ENCODE results near the gene CISH.
A peak's percentile ranks its signal among the peaks of the same experiment; 100 is the strongest.

The CISH gene

DNA sequence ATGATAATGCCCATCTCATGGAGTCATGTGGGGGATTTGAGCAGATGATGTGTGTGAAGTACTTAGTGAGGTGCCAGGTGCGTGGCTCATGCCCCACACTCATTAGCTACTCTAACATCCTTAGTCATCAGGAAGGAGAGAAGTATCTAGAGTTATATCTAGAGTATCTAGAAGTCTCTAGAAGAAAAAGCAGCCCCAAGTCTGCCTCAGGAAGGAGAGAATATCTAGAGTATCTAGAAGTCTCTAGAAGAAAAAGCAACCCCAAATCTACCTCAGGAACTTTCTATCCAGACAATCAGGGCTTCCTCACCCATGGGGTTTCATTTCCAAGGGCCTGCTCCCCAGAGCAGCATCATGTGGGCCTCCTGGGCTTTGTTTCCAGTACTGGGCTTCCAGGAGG is 38.4 kb upstream of the CISH start:
- TF ChIP-seq, protein P1, sequence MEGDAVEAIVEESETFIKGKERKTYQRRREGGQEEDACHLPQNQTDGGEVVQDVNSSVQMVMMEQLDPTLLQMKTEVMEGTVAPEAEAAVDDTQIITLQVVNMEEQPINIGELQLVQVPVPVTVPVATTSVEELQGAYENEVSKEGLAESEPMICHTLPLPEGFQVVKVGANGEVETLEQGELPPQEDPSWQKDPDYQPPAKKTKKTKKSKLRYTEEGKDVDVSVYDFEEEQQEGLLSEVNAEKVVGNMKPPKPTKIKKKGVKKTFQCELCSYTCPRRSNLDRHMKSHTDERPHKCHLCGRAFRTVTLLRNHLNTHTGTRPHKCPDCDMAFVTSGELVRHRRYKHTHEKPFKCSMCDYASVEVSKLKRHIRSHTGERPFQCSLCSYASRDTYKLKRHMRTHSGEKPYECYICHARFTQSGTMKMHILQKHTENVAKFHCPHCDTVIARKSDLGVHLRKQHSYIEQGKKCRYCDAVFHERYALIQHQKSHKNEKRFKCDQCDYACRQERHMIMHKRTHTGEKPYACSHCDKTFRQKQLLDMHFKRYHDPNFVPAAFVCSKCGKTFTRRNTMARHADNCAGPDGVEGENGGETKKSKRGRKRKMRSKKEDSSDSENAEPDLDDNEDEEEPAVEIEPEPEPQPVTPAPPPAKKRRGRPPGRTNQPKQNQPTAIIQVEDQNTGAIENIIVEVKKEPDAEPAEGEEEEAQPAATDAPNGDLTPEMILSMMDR (IDR thresholded peaks at IDR 0.05; ENCODE audit: low read depth, low read length), result no peak
- H3K4me3 ChIP-seq (replicated peaks in 1 of 2; ENCODE audit: low read depth in 2 of 2, low read length in 2 of 2), result no peak overlapping the region
- no peak for DNase-seq (ENCODE audit: low read depth in 2 of 2)

DNA sequence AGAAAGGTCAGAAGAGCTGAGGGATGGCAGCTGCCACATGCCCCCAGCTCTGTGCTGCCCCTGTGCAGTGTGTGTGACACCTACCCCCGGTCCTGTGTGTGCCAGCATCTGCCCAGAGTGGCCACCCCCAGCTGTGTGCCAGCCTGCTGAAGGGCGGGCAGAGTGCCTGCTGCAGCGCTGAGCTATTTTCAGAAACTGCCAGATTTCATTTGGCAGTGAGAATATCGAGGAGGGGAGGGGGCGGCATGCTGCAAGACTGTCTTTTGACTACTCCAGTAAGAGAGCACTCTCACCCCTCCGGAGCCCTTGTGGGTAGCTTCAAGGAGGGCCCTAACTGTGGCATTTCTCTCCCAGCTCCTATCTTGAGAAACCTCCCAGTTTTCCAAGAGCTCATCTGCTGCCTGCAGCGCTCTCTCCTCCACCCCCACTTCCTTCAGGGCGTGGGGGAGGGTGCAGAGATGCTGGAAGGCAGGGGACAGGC is 37.9 kb upstream of the CISH start:
- TF ChIP-seq, protein P1 (IDR thresholded peaks at IDR 0.05; ENCODE audit: low read depth, low read length), result no peak
- H3K4me3 ChIP-seq (replicated peaks in 1 of 2; ENCODE audit: low read depth in 2 of 2, low read length in 2 of 2), result no peak overlapping the region
- peak in 1 of 2 donors; percentile 22 for DNase-seq (ENCODE audit: low read depth in 2 of 2)

DNA sequence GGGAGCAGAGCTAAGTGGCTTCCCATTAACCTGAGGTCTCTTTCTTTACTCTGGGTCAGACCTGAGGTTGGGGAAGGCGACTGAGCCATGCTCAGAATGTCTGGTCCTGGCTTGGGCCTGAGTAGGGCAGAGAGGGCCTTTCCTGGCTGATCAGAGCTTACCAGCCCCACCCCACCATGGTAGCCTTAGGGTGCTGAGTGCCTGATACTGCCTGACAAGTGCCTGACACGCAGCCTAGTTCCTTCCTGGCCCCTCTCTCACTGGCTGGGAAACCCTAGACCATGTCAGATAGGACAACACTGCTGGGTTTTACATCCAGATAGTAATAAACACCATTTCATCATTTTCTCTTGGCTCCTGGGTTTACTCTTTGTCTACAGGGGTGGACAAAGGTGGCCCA is 37.4 kb upstream of the CISH start:
- TF ChIP-seq, protein P1 (IDR thresholded peaks at IDR 0.05; ENCODE audit: low read depth, low read length), result no peak
- no peak overlapping the region for H3K4me3 ChIP-seq (replicated peaks in 1 of 2; ENCODE audit: low read depth in 2 of 2, low read length in 2 of 2)
- no peak for DNase-seq (ENCODE audit: low read depth in 2 of 2)

DNA sequence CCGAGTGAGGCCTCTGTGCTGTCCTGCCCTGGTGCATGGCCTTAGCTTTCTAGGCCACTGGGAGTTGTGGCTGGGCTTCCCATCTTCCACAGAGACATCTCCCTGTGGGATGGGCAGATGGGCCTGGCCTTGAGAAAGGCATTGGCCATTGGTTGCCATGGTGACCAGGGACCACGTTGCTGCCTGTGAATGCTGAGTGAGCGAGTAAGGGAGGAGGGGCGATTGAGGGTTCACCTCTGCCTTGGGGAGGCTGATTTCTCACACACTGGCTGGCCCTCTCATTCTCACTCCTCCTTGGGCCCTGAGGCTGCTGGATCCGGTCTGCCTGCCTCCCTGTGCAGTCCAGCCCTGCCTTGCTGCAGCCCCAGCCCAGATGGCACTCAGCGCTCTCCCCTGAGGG is 36.7 kb upstream of the CISH start:
- no peak for DNase-seq (ENCODE audit: low read depth in 2 of 2)
- no peak overlapping the region for H3K4me3 ChIP-seq (replicated peaks in 1 of 2; ENCODE audit: low read depth in 2 of 2, low read length in 2 of 2)
- TF ChIP-seq, protein P1 (IDR thresholded peaks at IDR 0.05; ENCODE audit: low read depth, low read length), result no peak

DNA sequence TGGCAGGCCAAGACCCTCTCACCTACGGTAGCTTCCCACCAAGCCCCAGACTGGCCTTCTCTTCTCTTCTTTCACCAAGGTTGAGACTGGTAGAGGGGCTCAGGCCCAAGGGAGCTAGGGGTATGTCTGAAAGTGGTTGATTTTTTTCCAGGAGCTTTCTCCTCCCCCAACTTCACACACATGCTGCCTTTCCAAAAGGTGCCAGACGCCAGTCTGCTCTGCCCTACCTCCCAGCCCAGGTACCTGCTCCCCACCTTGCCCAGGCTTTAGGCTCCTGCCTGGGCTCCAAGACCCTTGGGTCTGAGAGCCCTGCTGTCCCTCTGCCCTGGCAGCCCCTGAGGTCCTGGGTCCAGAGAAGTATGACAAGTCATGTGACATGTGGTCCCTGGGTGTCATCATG is 33.8 kb upstream of the CISH start:
- H3K4me3 ChIP-seq (replicated peaks in 1 of 2; ENCODE audit: low read depth in 2 of 2, low read length in 2 of 2), result no peak overlapping the region
- no peak for DNase-seq (ENCODE audit: low read depth in 2 of 2)
- TF ChIP-seq, protein P1 (IDR thresholded peaks at IDR 0.05; ENCODE audit: low read depth, low read length), result no peak

DNA sequence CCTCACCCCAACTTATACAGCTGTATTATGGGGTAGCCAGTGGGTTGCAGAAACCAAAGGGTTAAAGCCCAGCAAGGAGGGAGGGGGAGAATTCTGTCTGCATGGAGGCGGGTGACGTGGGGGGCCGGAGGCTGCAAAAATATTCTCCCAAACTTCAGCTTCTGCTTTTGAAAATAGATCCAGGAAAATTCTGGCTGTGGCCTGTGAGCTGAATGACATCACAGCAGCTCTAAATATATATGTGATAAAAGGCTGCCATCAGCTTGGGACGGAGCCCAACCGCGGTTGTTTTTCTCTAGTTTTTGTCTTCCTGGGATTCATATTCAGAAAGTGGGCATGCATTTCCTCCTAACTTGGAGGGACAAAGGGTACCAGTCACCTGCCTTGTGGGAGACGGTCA is 33.0 kb upstream of the CISH start:
- H3K4me3 ChIP-seq (replicated peaks in 1 of 2; ENCODE audit: low read depth in 2 of 2, low read length in 2 of 2), result no peak overlapping the region
- TF ChIP-seq, protein P1 (IDR thresholded peaks at IDR 0.05; ENCODE audit: low read depth, low read length), result no peak
- peak in 1 of 2 donors; percentile 36 for DNase-seq (ENCODE audit: low read depth in 2 of 2)

DNA sequence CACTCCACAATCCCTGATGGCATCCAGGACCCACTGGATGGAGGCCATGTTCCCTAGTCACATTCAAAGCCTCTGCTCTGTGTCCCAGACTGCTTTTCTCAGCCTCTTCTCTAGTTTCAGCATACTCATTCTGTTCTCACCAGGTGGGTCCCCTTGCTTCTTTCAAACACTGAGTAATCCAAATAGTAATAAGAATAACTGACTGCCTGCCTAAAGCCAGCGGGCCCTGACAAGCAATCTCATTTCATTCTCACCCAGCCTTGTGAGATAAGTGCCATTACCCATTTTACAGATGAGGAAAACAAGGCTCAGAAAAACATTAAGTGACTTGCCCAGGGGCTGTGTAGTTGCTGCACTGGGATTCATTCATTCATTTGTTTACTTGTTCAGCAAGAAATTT is 30.8 kb upstream of the CISH start:
- H3K4me3 ChIP-seq (replicated peaks in 1 of 2; ENCODE audit: low read depth in 2 of 2, low read length in 2 of 2), result no peak overlapping the region
- TF ChIP-seq, protein P1 (IDR thresholded peaks at IDR 0.05; ENCODE audit: low read depth, low read length), result no peak
- no peak for DNase-seq (ENCODE audit: low read depth in 2 of 2)
